Activated CD4-positive, alpha-beta T cell treated with anti-CD3 and anti-CD28 coated beads, Interleukin-2, amount 50 U/mL, for 24 hours (primary cell): Measurements from ENCODE around the gene DOK5.

Experiments used
- DNase-seq, 2 donors: peaks; one replicate each; pipeline ENCODE4 v3.0.0-alpha.2; 2020; ENCODE audit warnings: low read depth in 1 of 2, low spot score in 1 of 2

Gene DOK5

GRCh38 chr20:54606380-54606779 lies 131.0 kb downstream of the DOK5 start:
- no peak for DNase-seq

DNA sequence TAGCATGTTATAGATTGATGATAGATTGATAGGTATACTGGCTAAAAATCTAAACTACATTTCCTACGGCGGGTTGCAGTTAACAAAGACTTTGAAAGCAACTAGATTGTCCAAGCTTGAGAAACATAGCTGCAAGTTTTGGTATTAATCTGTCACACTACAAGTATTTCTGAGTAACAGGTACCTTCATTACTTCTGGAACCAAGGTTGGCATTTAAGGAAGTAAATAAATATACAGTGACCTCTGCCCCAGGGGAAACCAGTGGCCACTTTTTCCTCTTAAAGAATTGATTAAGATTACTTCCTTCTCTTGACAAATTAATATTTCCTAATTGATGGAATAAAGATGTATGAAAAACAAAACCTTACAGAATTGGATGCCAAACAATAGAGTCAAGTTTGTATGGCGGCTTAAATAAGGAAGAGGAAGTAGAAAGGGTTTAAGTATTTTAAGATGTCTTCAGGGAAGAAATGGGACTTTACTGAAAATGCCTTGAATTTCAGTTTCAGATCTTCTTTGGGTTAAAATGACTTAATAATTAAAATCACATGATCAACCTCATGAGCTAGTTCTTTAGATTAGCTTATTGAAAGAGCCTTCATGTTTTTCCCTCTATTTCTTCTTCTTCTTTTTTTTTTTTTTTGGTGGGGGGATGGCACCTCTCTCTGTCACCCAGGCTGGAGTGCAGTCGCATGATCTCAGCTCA lies 132.8 kb downstream of the DOK5 start:
- DNase-seq = no peak

DNA sequence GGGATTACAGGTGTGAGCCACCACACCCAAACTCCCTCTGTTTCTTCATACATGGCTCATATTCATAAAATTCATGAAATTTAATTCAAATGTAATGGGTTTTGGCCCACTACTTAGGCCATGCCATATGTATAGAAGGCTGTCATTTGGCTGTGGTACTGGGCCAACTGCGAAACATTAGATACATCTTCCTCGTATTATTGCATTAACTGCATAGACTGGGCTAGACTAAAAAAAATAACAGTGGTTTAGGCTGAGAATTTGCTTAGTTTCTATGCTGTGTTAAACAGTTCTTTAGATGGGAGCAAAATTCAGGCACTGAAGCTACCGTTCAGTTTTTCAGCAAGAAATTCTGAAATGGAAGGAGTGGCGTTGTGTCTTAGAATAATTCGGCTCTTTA lies 133.6 kb downstream of the DOK5 start:
- DNase-seq = no peak

DNA sequence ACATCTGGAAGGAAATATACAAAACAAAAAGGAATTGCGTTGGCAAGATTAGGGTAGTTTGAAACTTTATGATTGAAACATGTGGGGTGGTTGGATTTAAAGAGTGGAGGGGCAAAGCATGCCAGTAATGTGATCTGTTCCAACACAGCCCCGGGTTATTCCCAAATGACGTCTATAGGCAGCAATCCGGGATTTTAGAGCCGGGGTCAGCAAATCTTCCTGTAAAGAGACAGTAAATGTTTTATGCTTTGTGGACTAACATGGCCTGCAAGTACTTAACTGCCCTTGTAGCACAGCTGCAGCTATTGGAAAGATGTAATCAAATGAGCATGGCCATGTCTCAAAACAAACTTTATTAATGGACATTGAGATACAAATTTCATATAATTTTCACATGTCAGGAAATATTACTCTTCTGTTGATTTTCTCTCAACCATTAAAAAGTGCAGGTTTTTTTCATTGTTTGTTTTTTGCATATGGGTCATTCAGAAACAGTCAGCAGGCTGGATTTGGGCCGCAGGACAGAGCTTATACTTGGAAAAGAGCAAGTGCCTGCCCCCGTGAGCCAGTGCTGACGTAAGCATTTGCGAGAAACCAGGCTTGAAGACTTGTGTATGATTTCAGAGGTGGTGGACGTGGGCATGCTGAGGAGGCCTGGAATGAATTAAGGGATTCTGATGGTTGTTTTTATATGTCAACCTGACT lies 136.5 kb downstream of the DOK5 start:
- DNase-seq = no peak

- DNase-seq = no peak
Observed at GRCh38 chr20:54618412-54618811, 143.0 kb downstream of the DOK5 start.

DNA sequence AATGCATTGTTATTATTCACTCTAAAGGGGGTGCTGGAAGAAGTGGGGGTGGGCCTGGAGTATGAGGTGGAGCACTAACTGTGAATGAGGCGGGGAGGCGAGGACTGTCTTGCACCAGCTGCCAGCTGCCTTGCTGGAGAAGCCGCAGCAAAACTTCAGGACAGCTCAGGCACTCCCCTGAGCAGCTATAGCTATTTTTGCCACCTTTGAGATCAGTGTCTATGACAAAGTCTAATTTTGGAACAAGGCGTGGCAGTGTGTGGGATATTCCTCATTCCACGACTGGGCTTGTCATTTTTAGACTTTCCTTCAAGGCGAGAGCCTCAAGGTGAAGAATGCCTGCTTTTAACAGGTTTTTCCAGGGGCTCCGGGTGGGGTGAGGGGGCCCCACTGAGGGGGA lies 143.8 kb downstream of the DOK5 start:
- DNase-seq = no peak

- DNase-seq = no peak
Observed at GRCh38 chr20:54619682-54620081, 144.3 kb downstream of the DOK5 start.

DNA sequence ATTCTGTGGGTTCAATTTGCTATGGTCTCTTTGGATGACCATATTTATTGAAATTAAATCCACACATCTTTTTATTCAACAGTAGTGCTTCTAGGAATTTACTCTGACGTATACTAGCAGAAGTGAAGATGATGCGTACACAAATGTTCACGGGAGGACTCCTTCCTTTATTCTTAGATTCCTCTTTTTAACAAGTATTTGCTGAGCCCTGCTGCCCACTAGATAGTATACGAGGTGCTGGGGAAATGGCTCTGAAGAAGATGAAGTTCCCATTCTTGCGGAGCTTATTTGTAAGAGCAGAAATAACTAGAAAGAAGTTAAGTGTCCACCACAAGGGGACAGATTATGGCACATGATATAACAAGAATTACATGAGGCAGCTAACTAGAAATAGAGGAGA lies 145.2 kb downstream of the DOK5 start:
- DNase-seq = no peak

DNA sequence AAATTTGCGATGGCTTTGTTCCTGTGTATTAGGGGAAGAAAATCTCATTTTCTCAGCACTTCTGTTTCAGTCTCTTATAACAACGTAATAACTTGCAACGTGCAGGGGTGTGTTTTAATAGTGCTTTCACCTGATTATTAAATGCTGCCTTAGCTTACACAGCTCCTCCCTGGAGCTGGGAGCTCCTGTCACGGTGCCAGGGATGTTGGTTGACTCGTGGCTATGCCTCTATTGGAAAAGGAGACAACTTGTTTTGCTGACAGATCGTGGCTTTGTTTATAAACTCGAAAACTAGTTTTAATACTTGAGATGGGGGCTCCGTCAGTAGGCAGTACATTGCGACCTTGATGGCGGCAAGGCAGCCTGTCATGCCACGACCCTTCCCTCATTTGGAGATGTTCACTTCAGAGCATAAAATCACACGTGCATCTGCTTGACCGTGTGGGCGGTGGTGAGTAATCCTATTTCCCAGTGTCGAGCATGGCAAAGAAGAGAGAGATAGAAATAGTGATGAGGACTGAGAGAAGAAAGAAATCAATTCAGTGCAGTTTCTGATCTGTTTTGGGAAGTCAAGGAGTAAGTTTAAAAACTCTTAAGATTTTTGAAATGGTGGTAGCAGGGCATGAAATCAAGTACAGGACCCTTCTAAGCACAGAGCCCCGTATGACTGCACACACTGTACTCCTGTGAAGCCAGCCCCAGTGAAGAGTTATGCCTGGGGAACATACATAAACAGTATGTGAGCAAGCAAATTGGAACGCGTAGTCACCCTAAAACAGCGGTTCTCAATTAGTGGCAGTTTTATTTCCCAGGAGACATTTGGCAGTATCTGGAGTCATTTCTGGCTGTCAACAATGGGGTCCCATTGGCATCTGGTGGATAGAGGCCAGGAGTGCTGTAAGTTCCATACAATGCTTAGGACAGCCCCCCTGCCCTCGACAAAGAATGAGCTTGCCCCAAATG lies 147.2 kb downstream of the DOK5 start:
- DNase-seq = no peak

- DNase-seq = no peak
Observed at GRCh38 chr20:54623991-54624569, 148.7 kb downstream of the DOK5 start.

GRCh38 chr20:54624706-54625390 lies 149.5 kb downstream of the DOK5 start:
- DNase-seq = no peak

DNA sequence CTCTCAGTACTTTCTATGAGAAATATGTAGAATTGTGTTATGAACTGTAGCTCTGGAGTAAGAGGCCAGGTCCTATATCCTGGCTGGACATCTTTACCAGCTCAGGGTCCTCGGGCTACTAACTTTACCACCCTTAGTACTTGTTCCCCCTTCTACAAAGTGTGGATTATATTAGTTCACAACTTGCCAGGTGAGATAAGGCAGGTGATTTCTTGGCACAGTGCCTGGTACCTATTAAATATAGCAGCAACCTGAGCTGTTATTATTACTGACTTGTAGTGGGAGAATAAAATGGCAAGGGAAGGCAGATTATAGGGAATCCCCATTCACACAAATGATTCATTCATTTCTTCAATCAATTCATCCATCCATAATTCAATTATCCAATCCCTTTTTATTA lies 150.1 kb downstream of the DOK5 start:
- DNase-seq = no peak

DNA sequence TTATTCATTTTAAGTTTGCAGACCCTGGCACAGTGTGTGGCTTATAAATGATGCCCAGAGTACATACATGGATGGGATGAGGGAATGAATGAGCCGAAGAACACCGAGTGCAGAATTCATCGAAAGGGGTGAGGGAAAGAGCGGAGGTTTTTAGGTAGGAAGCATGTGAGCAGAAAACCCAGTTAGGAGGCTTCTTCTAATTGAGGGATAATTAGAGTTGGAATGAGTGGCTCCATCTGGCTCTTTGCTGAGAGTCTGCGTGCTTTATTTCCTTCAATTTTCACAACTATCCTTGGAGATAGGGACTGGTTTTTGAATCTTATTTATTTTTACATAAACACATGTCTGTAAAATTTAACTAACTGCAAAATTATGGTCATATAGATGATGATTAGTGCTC lies 150.7 kb downstream of the DOK5 start:
- no peak for DNase-seq

- no peak for DNase-seq
Observed at GRCh38 chr20:54629632-54630031, 154.2 kb downstream of the DOK5 start.

DNA sequence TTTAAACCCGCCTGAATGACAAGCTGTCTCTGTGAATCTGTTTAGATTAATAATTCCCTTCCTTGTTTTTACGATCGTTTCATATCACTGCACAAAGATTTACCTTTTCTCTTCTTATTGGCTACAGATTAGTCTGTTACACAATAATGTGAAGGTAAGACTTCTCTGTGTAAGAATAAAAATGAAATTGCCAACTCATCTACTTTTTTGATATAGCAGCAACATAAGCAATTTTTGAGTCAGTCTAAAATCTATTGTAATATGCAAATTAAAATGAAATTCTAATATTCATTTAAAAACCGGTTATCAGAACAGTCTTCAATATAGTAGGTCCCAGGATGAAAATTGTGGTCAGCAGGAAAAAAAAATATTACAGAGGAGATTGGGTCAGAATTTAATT lies 155.2 kb downstream of the DOK5 start:
- no peak for DNase-seq

DNA sequence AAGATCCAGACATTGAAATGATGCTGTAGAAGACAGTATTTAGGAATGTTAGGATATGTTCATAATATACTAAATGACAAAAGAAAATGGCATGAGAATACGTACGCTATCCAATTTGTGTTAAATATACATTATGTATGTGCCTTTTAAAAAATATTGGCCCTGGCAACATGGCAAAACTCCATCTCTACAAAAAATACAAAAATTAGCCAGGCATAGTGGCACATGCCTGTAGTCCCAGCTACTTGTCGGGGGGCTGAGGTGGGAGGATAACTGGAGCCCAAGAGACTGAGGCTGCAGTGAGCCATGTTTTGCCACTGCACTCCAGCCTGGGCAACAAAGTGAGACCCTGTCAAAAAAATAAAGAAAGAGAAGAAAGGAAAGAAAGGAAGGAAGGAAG lies 155.7 kb downstream of the DOK5 start:
- no peak for DNase-seq

DNA sequence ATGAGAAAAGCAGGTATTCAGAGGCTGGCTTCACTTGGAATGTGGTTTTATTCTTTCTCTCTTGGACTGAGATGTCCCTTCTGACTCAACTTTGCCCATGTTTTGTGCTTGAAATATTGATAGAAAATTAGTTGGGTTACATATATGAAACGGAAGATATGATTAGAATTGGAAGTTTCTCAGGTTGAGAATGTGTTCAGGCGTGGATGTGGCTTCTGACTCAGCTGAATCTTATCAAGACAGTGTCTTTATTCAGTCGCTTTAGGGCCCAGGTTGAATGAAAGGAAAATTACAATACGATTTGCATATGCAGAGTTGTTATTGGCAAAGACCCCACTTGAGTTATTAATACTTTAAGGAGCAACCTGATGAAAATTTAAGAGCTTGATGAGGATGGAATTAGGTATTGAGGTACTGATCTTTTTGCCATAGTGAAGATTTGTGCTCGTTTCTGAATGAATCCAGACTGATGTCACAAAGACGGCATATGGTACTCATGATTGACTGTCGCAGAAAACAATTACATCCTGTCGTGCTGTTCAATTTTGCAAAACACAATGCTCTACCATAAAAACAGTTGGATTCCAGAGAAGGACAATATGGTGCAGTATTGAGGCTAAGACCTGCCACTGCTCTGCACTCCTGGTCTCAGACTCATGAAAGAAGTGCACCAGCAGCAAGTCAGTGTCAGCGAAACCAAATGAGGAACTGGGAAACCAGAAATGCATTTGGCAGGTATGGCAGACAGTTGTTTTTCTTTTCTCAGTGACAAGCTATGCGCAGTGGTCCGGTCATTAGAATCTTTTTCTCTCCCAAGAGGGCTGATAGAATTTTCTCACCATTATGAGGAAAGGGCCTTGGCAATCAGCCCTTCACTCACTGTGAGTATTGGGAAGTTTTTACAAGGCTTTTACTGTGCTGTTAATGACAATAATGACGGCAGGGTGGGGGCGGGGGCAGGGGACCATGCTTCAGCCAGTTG lies 158.3 kb downstream of the DOK5 start:
- DNase-seq = no peak

DNA sequence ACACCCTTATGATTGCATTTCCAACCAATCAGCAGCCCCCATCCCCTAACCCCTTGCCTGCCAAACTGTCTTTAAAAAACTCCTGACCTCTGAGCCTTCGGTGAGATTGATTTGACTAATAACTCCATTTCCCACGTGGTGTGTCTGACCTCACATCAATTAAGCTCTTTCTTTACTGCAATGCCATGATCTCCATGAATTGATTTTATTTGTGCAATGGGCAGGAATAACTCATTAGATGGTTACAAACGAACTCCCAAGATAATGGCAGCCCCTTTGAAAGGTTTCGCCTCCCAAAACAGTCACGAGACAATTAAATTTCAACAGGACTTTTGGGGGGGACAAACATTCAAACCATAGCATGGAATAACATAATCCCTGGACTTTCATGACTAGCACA lies 161.2 kb downstream of the DOK5 start:
- DNase-seq = no peak

- no peak for DNase-seq
Observed at GRCh38 chr20:54639941-54640340, 164.5 kb downstream of the DOK5 start.

- DNase-seq = no peak
Observed at GRCh38 chr20:54640800-54641199, 165.4 kb downstream of the DOK5 start.
